Activated CD4-positive, alpha-beta T cell treated with anti-CD3 and anti-CD28 coated beads, Interleukin-2, amount 50 U/mL, for 16 hours (primary cell): Measurements from ENCODE around the gene ARSG.
"Not testable (repeated sequence)": the region's sequence is repeated elsewhere in the genome, so short reads cannot be mapped to it uniquely, and the experiment has no call there.

Source experiments
- DNase-seq: peaks from one replicate; pipeline ENCODE4 v3.0.0-alpha.2; 2020

ARSG gene

DNA sequence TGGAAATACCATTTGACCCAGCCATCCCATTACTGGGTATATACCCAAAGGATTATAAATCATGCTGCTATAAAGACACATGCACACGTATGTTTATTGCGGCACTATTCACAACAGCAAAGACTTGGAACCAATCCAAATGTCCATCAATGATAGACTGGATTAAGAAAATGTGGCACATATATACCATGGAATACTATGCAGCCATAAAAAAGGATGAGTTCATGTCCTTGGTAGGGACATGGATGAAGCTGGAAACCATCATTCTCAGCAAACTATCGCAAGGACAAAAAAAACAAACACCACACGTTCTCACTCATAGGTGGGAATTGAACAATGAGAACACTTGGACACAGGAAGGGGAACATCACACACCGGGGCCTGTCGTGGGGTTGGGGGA is 9.3 kb upstream of the ARSG start:
- not testable (repeated sequence) for DNase-seq

DNA sequence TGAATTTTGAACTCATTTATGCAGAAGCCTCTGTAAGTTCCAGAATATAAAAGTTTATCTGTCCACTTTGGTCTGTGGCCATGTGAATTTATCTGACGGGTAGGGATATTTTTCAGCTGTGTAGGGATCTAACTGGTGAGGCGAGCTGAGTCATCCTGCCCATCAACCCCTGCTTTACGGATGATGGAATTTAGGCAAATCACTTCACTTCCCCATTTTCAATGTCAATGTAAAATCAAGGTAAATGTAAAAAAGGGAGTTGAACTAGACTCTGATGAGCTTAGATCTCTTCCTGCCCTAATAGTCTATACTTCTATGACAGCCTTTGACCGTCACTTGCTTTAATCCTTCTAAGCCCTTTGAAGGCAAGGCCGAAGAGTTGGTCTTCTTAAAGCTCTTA is 2.9 kb upstream of the ARSG start:
- DNase-seq: no peak

DNA sequence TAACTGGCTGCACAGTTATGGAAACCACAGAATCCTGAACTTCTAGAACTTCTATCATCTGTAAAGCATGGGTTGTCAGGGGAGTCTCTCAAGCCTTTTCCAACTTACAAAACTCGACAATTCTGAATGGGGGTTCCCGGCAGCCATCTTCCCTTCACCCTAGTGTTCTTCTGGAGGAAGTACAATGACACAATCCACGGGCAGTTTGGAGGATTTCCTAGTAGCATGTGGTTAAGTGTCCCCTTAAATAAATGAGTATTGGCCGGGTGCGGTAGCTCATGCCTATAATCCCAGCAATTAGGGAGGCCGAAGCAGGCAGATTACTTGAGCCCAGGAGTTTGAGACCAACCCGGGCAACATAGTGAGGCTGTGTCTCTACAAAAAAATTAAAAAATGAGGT is 2.5 kb upstream of the ARSG start:
- DNase-seq: peak; percentile 30

DNA sequence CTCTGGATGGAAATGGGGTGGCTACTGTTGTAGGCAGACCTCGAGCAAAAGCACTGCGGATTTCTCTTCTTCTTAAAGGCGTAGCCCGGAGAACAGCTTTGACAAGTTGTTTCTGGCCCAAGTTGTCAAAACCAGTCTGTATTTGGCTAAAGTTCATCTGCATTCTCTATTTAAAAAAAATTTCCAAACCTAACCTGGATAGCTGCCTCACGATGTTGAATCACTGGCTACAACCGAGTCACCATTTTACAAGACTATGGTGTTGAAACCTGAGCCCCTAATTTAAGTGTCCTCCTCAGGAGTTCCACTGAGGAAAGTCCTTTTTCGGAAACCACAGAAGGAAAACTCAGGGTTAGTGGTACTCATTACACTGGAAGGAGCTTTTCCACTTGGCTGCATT is 1.8 kb upstream of the ARSG start:
- DNase-seq: no peak

DNA sequence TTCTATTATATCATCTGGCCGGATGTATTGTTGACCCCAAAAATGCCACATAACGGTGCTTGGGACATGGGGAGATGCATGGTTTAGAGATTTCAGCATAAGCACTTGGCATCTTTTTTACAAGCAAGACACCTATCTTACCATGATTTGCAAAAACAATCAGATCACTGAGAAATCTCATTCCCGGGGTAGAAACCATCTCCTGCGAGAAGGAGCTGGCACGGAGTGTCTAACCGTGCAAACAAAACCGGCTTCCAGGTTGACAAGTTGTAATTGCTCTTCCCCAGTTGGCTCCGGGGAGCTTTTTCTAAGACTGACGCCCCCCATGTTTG is 1.4 kb upstream of the ARSG start:
- DNase-seq: no peak

DNA sequence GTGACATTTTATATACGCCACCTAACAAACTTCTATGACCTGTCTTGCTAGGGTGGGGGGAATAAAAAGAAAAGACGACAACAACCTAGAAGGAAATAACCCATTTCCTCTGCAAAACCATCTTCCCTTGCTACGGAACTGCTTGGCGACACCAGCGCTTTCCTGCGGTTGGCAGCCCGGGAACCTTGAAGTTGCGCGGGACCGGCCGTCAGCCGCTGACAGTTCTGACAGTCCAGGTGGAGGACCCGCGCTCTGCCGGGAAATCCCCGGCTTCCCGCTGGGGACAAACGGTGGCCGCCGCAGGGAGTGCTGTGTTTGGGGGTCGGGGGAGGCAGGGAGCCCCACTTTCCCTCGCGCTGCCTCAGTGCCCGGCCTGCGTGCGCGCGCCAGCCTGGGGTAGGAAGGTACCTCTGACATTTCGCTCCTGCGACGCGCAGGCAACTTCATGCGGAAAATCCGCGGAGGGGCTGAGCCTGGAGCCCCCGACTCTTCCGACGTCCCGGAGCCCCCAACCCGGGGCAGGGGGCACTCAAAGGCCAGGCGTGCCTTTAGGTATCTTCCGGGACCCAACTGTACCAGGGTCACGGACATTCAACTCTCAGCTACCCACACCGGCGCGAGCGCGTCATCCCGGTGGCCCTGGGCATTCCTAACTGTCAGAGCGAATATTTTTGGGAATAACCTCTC is 884 bp upstream of the ARSG start:
- peak; percentile 67 for DNase-seq

DNA sequence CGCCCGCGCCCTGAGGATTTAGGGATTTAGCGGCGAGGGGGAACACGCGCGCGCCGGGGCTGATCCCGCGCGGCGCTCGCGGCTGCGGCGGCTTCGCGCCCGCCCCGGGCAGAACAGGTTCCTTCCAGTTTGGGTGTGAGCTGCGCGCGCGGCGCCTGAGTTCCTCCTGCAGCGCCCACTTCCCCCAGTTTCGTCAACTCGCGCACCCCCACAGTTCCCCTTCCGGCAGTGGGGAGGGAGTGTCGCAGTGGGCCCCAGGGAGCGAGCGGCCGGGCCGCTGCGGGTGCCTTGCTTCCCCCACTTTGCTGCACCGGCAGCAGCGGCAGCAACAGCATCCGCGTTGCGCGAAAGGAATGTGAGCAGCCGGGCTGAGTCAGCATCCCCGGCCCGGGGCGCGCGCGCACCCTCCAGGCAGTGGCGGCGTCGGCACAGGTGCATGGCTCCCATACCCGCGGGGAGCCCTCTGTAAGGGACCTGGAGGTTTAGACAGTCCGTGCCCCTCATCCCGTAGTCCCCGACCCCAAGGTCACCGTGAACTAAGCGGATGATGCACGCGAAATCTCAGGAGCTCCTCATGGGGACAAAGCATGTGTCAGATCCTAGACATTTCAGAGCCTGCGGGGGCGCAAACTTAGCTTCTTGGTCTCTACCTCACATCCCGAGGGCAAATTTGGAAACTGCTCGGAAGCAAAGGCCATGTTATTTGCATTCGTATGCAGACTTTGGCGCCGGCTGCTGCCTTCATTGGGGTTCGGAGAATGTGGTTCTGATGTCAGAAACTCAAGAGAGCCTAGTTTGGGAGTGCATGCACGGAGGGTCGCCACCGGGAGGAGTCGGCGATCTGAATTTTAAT is 767 bp downstream of the ARSG start:
- peak; percentile 94 for DNase-seq

DNA sequence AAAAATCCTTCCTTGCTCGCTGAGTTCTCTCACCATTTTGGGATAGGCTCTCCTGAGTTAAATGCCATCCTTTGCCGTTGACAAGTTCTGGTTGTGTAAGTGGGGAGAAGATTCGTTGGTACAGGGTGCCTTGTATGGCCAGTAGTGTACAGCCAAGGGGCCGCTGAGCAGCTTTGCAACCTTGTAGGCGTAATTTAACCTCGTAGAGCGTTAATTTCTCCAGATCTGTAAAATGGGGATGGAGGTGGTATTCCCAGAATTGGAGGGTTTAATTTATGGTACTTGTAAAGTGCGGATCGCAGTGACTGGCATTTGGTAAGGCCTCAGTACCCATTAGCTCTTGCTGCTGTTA is 1.4 kb downstream of the ARSG start:
- DNase-seq: no peak

DNA sequence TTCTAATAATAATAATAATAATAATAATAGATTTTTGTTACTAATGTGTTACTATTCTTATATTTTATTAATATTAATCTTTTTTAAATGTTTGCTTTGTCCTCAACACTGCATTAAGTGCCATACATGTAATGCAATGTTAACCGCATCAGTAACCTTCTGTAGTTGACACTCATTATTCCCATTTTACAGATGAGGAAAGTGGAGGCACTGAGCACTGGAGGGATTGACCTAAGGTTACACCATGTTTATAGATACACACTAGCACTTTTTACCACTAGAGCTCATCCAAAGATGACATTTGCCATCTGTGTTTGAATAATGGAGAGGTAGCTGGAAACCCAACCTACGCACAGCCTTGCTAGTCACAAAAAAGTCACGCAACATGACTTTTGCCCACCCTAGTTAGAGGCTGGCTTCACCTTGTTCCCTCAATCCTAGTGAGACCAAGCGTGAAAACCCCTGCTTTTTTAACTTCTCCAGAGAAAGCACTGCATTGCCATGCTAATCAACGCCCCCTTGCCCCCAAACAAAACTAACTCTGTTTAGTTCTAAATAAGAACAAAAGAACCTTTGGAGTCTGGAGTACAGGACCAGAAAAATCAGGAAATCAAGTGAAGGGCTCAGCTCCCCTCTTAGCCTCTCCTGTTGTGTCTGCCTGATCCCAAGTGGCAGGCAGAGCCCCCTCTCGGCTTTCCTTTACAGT is 2.3 kb downstream of the ARSG start:
- DNase-seq: no peak

DNA sequence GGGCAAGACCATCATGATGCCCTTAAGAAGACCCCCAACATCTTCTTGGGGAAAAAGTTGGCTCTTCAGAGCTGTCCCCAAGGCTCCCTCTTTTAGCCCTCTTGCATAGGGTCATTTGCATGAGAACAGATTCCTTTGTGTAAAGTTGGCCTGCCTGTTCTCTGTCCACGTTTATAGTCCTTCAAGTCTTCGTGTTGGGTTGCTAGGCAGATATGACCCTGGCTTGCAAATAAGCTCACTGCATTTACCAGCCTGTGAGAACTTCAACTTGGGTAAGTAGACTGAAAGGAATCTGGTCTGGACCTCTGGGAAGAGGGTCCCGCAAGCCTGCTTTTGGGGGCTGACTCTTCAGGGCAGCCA is 2.9 kb downstream of the ARSG start:
- DNase-seq: no peak

DNA sequence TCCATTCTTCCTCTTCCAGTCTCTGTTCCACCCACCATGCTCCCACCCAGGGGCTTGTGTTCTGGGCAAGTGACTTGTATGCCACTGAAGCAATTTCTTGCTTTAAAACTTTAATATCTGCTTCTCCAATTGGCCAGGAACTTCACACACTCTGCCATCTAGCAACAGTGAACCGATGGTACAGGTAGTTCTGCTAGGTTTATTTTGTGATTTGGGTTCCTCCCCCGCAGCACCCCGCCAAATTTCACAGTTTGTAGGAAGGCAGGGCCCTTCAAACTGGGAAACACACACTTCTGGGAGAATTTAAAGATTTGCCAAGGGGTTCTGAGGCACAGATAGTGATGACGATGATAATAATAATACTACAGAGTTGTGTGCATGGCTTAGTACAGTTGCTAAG is 3.3 kb downstream of the ARSG start:
- DNase-seq: no peak

DNA sequence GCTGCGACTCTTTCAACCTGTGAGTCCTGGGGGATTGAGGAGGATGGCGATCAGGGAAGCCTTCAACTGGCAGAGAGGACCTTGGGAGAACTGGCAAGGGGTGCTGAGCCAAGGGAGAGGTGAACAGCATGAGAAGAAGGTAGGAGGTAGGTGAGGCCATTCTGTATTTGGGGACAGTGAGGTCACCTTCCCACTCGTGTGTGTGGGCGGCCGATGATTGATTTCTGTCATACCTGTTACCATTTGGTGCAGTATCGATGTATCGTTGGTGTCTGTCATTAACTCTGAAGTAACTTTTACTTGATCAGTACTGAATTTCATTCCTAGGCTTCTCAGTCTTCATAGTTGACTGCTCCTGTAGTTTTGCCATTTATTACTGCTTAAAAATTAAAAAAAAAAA is 3.8 kb downstream of the ARSG start:
- no peak for DNase-seq

DNA sequence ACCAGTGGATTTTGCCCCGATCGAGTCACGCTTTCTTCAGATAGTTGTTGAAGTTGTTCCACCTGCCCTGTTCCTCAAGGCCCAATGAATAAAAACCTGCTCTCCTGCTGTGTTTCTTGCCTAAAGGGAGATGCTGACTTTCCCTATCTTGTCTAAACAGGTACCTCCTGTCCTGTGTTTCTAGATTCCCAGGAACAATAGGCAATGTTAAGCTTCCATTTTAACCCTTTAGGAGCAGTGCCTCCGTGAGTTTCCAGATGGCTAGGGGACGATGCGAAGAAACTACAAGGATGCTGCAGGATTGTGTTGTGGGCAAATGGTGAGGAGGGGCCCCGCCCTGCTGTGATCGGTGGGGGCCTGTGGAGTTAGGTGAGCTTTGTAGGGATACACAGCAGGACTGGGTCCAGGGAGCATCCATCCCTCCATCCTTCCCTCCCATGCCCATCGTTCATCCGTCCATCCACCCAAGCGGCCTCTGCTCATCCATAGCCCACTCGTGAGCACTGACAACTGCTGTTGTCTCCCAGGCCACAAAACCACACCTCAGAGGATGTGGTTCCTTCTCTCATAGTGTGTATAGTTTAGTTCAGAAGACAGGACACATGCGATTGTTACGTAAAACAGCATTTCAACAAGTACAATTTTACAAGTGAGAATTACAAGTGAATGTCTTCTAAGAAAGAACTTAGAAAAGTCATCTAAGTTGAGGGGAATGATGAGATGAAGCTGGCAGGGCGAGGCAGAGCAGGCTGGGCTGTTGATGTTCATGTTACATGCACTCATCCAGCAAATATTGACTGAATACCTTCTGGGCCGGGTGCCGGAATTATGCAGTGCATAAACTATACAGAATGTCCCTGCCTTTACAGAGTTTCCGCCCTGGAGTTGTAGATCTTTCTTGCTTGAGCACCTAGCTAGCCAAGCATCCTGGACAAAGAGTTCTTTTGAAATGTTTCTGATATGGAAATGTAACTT is 5.2 kb downstream of the ARSG start:
- DNase-seq: peak; percentile 80

DNA sequence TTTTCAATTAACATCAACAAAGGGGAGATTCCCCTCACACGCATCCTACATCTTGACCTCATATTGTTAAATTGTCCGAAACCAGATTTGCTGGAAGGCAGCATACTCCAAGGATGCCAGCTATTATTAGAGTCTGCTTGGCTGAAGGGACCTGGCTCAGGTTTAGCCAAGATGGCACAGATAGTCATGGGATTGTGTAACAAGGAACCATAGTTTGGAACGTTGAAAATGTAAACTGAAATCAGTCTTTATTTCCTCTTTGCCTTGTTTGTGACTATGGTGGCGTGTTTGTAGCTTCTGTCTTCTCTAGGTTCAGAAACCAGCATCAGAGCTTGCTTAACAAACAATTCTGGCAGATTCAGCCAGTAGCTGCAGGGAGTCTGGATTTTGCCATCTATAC is 5.9 kb downstream of the ARSG start:
- DNase-seq: no peak

DNA sequence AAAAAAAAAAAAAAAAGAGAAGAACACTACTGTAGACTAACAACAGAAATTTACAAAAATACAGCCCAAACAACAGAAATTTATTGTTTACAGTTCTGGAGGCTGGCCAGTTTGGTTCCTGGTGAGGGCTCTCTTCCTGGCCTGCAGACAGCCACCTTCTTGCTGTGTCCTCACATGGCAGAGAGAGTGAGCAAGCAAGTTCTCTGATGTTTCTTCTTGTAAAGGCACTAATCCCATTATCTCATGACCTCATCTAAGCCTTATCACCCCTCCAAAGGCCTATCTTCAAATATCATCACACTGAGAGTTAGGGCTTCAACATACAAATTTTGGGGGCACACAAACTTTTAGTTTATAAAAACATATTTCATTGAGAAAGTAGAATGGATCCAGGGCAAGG is 7.3 kb downstream of the ARSG start:
- no peak for DNase-seq

DNA sequence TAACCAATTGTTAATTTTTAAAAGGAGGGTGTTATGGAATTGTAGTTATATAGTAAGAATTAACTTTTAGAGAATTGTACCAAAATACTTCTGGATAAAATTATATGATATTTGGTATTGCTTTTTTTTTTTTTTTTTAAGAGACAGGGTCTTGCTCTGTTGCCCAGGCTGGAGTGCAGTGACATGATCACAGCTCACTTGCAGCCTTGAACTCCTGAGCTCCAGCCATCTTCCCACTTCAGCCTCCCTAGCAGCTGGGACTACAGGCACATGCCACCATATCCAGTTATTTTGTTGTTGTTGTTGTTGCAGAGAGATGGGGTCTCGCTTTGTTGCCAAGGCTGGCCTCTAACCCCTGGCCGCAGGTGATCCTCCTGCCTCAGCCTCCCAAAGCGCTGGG is 8.5 kb downstream of the ARSG start:
- no peak for DNase-seq

DNA sequence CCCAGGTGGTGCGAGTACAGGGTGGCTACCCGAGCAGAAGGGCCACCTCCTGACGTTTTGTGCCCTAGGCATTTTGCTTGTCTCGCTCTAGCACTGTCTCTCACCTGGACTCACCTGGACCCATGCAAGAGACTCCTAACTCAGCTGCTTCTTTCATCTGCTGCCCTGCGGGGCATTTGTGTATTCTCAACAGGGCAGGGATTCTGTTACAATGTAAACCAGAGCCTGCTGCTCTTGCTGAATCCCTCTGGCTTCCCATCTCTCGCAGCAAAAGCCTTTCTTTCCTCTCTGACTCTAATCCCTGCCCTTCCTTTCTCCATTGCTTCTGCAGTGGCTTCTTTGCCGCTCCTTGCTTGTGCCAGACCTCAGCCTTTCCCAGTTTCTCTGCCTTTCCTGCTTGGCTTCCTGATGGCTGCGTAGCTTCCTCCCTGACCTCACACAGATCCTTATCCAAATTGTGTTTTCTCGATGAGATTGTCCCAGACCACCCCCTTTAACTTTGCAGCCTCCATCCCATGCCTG is 10.2 kb downstream of the ARSG start:
- no peak for DNase-seq

DNA sequence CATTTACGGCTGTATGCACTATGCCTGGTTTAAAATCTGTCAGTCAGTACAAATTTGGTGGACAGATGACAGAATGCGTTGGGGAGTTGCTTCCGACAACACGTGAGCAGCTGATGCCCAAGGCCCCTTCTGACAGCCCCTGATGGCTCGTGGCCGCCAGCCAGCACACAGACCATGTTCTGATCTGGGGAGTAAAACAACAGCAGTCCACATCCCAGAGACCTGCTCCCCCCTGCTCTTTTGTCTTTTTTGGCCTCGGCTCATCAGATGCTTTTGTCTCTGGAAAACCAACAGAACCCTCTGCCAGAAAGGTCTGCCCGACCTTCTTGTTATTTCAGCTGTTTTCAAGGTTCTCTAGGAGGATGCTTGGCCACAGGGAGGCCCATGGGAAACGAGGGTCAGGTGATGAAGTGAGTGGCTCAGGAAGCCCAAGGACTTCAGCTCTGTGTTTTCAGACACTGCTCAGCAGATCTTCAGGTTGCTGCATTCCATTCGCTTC is 10.8 kb downstream of the ARSG start:
- no peak for DNase-seq

DNA sequence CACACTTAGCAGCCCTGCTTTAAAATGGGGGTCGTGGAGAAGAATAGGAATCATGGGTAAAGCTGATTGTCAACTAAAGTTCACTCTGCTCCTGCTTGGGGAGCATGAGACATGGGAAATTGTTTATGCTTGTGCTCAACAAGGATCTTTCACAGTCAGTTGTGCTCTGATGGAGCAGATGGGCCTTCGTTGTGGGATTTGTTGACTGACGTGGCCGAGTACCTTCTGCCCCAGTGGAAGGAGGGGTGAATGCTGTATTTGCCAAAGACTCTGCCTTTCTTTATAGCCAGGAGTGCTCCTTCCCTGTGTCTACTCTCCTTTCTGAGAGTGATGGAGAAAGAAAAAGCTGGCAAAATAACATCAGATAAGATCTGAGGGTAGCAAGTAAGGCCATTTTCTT is 11.4 kb downstream of the ARSG start:
- no peak for DNase-seq

DNA sequence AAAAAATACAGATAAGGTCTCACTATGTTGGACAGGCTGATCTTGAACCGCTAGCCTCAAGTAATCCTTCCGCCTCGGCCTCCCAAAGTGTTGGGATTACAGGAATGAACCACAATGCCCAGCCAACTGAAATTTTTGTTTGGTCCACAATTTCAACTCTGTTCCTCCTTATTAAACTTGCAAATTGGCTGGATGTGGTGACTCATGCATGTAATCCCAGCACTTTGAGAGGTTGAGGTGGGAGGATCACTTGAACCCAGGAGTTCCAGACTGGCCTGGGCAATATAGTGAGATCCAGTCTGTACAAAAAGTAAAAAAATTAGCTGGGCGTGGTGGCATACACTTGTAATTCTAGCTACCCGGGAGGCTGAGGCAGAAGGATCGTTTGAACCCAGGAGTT is 13.4 kb downstream of the ARSG start:
- no peak for DNase-seq

DNA sequence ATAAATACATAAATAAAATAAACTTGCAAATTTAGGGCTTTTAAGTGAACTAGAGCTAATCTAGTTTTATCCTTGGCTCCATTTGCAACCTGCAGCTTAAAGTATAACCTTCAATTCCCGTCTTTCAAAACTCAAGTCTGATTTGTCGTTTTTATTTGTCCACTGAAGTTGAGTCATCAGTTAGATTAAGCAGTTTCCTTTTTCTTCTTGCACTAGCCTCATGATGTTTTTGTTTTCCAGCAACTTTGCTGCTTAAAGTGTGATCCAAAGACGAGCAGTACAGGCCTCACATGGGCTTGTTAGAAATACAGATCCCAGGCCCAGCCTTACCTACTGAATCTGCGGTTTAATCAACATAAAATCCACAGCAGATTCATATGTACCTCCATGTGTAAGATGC is 13.8 kb downstream of the ARSG start:
- no peak for DNase-seq

DNA sequence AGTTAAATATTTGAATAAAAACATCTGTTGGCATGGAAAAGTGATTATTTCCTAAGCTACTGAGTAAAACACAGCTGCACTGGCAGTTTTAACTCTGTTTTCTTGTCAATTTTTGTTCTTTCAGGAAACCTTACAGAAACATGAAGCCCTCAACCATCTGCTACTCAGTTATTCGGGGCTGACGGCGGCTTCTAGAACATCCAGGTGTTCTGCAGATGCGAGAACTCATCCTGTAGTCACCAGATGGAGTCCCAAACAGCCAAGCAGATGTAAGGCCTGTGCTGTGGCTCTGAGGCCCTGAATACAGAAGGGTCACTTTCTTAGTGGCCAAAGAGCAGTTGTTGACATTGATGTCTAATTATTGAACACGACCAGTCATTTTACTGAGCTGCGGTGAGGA is 15.5 kb downstream of the ARSG start:
- no peak for DNase-seq

DNA sequence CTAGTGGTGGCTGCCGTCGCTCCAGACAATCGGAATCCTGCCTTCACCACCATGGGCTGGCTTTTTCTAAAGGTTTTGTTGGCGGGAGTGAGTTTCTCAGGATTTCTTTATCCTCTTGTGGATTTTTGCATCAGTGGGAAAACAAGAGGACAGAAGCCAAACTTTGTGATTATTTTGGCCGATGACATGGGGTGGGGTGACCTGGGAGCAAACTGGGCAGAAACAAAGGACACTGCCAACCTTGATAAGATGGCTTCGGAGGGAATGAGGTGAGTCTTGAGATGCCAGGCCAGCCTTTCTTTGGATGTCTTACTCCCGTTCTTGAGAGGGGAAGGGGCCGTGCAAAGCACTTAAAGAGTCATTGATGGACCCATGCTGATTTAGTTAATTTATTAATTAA is 16.1 kb downstream of the ARSG start:
- no peak for DNase-seq
